ENCODE measurements around the gene ZCCHC2. TPM values are rescaled to one million over a fixed set of nuclear protein-coding genes. Genes with fewer than 3 reads are reported as not detected.
A peak's percentile ranks its signal among the peaks of the same experiment; 100 is the strongest.

ZCCHC2 gene
- total and polyA plus RNA-seq, 8 donors: 3.9 to 76.5 (median 15.6) TPM

GRCh38 chr18:62518460-62519375 is 4.1 kb upstream of the ZCCHC2 start:
- DNase-seq: no peak
- no peak overlapping the region for H3K27ac ChIP-seq

DNA sequence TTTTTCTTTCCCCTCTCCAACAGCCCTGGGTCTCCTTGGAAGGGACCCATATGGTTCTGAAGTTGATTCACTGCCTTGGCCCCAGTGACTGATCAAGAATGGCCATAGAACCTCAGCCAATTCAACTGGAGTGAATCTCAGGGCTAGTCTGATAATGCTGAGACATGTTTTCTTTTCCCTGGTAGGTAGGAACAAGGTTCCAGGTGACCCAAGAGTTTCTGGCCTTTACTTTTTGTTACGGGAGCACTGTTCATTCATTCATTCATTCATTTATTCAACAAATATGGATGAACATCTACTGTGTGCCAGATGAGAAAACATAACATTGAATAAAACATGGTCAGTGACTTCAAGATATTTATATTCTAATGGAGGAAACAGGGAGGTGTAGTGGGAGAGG is 3.1 kb upstream of the ZCCHC2 start:
- no peak for TF ChIP-seq EP300 (IDR thresholded peaks at IDR 0.05)
- TF ChIP-seq POLR2A (IDR thresholded peaks at IDR 0.05): no peak
- TF ChIP-seq, protein P1, sequence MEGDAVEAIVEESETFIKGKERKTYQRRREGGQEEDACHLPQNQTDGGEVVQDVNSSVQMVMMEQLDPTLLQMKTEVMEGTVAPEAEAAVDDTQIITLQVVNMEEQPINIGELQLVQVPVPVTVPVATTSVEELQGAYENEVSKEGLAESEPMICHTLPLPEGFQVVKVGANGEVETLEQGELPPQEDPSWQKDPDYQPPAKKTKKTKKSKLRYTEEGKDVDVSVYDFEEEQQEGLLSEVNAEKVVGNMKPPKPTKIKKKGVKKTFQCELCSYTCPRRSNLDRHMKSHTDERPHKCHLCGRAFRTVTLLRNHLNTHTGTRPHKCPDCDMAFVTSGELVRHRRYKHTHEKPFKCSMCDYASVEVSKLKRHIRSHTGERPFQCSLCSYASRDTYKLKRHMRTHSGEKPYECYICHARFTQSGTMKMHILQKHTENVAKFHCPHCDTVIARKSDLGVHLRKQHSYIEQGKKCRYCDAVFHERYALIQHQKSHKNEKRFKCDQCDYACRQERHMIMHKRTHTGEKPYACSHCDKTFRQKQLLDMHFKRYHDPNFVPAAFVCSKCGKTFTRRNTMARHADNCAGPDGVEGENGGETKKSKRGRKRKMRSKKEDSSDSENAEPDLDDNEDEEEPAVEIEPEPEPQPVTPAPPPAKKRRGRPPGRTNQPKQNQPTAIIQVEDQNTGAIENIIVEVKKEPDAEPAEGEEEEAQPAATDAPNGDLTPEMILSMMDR (IDR thresholded peaks at IDR 0.05): no peak
- TF ChIP-seq POLR2AphosphoS5 (IDR thresholded peaks at IDR 0.05): no peak
- Histone ChIP-seq H3K27me3 (no peaks in the 10 kb centered on the region), H3K4me1 (peaks cover 0 to 14% (median 12%) of the 10 kb centered on the region in 4 donors), H3K4me3 (no peak overlapping the region), H3K36me3 (no peaks in the 10 kb centered on the region), H3K27ac (no peak overlapping the region), H3K9me3 (peaks cover 0 to 7% (median 1%) of the 10 kb centered on the region in 4 donors)
- 79 to 96% (median 91%) methylated on average over 1 of the region's 1 CpG for WGBS, 5 donors
- intact Hi-C loops (cut with DNase I; ENCODE audit: low total_unique reads): loop anchor here (10.0 kb wide), 1 partner anchor 85 kb away; no protein-coding TSS in a partner anchor
- no peak for DNase-seq

More at GRCh38 chr18:62518460-62519375, 4.1 kb upstream of the ZCCHC2 start:
- Histone ChIP-seq H3K9me3 (peaks cover 0 to 16% (median 7%) of the 10 kb centered on the region in 4 donors), H3K4me1 (peaks cover 0 to 14% (median 10%) of the 10 kb centered on the region in 4 donors), H3K4me3 (no peak overlapping the region), H3K27me3 (no peaks in the 10 kb centered on the region), H3K36me3 (no peaks in the 10 kb centered on the region)
- TF ChIP-seq, protein P1 (IDR thresholded peaks at IDR 0.05): no peak
- TF ChIP-seq EP300 (IDR thresholded peaks at IDR 0.05): no peak
- TF ChIP-seq POLR2AphosphoS5 (IDR thresholded peaks at IDR 0.05): no peak
- no peak for TF ChIP-seq POLR2A (IDR thresholded peaks at IDR 0.05)
- intact Hi-C loops (cut with DNase I; ENCODE audit: low total_unique reads): loop anchor here (10.0 kb wide), 1 partner anchor 84 kb away; no protein-coding TSS in a partner anchor
- 82 to 95% (median 90%) methylated on average over 9 of the region's 9 CpGs for WGBS, 5 donors

GRCh38 chr18:62521082-62521481 is 1.7 kb upstream of the ZCCHC2 start:
- no peaks in the 10 kb centered on the region for H3K27me3 ChIP-seq
- TF ChIP-seq, protein P1 (IDR thresholded peaks at IDR 0.05): no peak
- TF ChIP-seq POLR2A (IDR thresholded peaks at IDR 0.05) (no peak), POLR2AphosphoS5 (IDR thresholded peaks at IDR 0.05) (no peak), EP300 (IDR thresholded peaks at IDR 0.05) (no peak)
- peak overlapping the region in 1 of 4 donors; percentile 70 for H3K4me3 ChIP-seq
- intact Hi-C loops (cut with DNase I; ENCODE audit: low total_unique reads): no loop called here
- no peaks in the 10 kb centered on the region for H3K9me3 ChIP-seq
- no peak for DNase-seq
- peaks cover 11 to 27% (median 24%) of the 10 kb centered on the region in 4 donors for H3K4me1 ChIP-seq
- no peaks in the 10 kb centered on the region for H3K36me3 ChIP-seq
- WGBS, 5 donors: 62 to 77% (median 66%) methylated on average over 4 of the region's 4 CpGs
- no peak overlapping the region for H3K27ac ChIP-seq

DNA sequence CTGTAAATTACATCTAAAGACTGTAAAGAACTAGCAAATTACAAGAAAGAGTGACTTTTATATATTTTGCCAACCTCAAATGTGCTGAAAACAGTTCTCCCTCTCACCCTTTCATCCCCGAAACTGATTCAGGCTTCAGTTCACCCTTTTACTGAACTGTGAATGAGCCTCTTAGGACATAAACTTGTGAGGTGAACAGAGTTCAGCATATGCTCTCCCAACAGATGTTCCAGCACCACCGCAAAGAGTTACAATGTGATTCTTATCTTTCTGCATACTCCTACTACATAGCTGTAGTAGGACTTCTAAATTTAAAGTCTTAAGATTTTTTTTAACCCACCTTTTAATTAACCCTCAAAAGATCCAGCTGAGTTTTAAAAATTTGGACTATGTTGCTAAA is 1.2 kb upstream of the ZCCHC2 start:
- Histone ChIP-seq H3K4me3 (peak overlapping the region in 3 of 4 donors; percentile 70 to 92 (median 81)), H3K27me3 (no peaks in the 10 kb centered on the region), H3K36me3 (no peaks in the 10 kb centered on the region), H3K4me1 (peaks cover 11 to 29% (median 25%) of the 10 kb centered on the region in 4 donors), H3K27ac (peak overlapping the region in 2 of 5 donors; percentile 96 to 99), H3K9me3 (no peaks in the 10 kb centered on the region)
- TF ChIP-seq POLR2AphosphoS5 (IDR thresholded peaks at IDR 0.05): no peak
- TF ChIP-seq, protein P1 (IDR thresholded peaks at IDR 0.05): no peak
- no peak for TF ChIP-seq POLR2A (IDR thresholded peaks at IDR 0.05)
- no peak for TF ChIP-seq EP300 (IDR thresholded peaks at IDR 0.05)
- 37 to 55% (median 46%) methylated on average over 2 of the region's 2 CpGs for WGBS, 5 donors
- intact Hi-C loops (cut with DNase I; ENCODE audit: low total_unique reads): no loop called here
- no peak for DNase-seq
